Measurements from ENCODE around the gene SCN4B.

The SCN4B gene

GRCh38 chr11:118102721-118103261, 49.8 kb downstream of the SCN4B start:
- no peak overlapping the region for H3K4me3 ChIP-seq (replicated peaks; ENCODE audit: low read depth, low read length)
- no peak for TF ChIP-seq CTCF (IDR thresholded peaks at IDR 0.05; ENCODE audit: low read depth, low read length, missing control alignments)
- no peak for DNase-seq (ENCODE audit: extremely low read depth, low read depth)

- no peak for TF ChIP-seq CTCF (IDR thresholded peaks at IDR 0.05; ENCODE audit: low read depth, low read length, missing control alignments)
- H3K4me3 ChIP-seq (replicated peaks; ENCODE audit: low read depth, low read length), result no peak overlapping the region
- no peak for DNase-seq (ENCODE audit: extremely low read depth, low read depth)
Observed at GRCh38 chr11:118100691-118101232, 51.9 kb downstream of the SCN4B start.

- no peak for DNase-seq (ENCODE audit: extremely low read depth, low read depth)
- no peak overlapping the region for H3K4me3 ChIP-seq (replicated peaks; ENCODE audit: low read depth, low read length)
- no peak for TF ChIP-seq CTCF (IDR thresholded peaks at IDR 0.05; ENCODE audit: low read depth, low read length, missing control alignments)
Observed at GRCh38 chr11:118099838-118100556, 52.6 kb downstream of the SCN4B start.

GRCh38 chr11:118098996-118099837, 53.4 kb downstream of the SCN4B start:
- TF ChIP-seq CTCF (IDR thresholded peaks at IDR 0.05; ENCODE audit: low read depth, low read length, missing control alignments), result no peak
- DNase-seq (ENCODE audit: extremely low read depth, low read depth), result no peak

GRCh38 chr11:118095967-118096367, 56.7 kb downstream of the SCN4B start:
- TF ChIP-seq CTCF (IDR thresholded peaks at IDR 0.05; ENCODE audit: low read depth, low read length, missing control alignments), result no peak
- H3K4me3 ChIP-seq (replicated peaks; ENCODE audit: low read depth, low read length), result no peak overlapping the region
- no peak for DNase-seq (ENCODE audit: extremely low read depth, low read depth)

More at GRCh38 chr11:118098996-118099837, 53.4 kb downstream of the SCN4B start:
- no peak overlapping the region for H3K4me3 ChIP-seq (replicated peaks; ENCODE audit: low read depth, low read length)

GRCh38 chr11:118095493-118095892, 57.1 kb downstream of the SCN4B start:
- no peak for TF ChIP-seq CTCF (IDR thresholded peaks at IDR 0.05; ENCODE audit: low read depth, low read length, missing control alignments)
- DNase-seq (ENCODE audit: extremely low read depth, low read depth), result no peak
- H3K4me3 ChIP-seq (replicated peaks; ENCODE audit: low read depth, low read length), result no peak overlapping the region
